HEK293T (cell line): ENCODE results near the gene HTR2A.

ENCODE experiments used
- ARNT ChIP-seq: fragments of 450-650 bp; IDR thresholded peaks from 2 replicates; pipeline ENCODE4 v1.6.1; 2017; ENCODE audit warnings: mild to moderate bottlenecking
- BHLHE40 ChIP-seq: fragments of 450-650 bp; IDR thresholded peaks from 2 replicates; pipeline ENCODE4 v1.6.1; 2016; ENCODE audit warnings: mild to moderate bottlenecking, moderate library complexity, borderline replicate concordance
- ELF4 ChIP-seq: fragments of 450-650 bp; IDR thresholded peaks from 2 replicates; pipeline ENCODE4 v1.6.1; 2017; ENCODE audit warnings: antibody characterized with exemption
- FOXA1 ChIP-seq: fragments of 450-650 bp; IDR thresholded peaks from 2 replicates; pipeline ENCODE4 v1.6.1; 2016; ENCODE audit warnings: mild to moderate bottlenecking
- FOXK2 ChIP-seq: fragments of 450-650 bp; IDR thresholded peaks from 2 replicates; pipeline ENCODE4 v1.6.1; 2016; ENCODE audit warnings: mild to moderate bottlenecking
- FOXM1 ChIP-seq: fragments of 450-650 bp; IDR thresholded peaks from 2 replicates; pipeline ENCODE4 v1.6.1; 2017; ENCODE audit warnings: mild to moderate bottlenecking, borderline replicate concordance
- LEF1 ChIP-seq: fragments of 450-650 bp; IDR thresholded peaks from 2 replicates; pipeline ENCODE4 v1.6.1; 2017; ENCODE audit warnings: mild to moderate bottlenecking, borderline replicate concordance
- SP1 ChIP-seq: fragments of 450-650 bp; IDR thresholded peaks from 2 replicates; pipeline ENCODE4 v1.6.1; 2017
- SUZ12 ChIP-seq: fragments of 450-650 bp; IDR thresholded peaks from 2 replicates; pipeline ENCODE4 v1.6.1; 2016; ENCODE audit warnings: mild to moderate bottlenecking
- TARDBP ChIP-seq: fragments of 450-650 bp; IDR thresholded peaks from 2 replicates; pipeline ENCODE4 v1.6.1; 2016
- ZNF384 ChIP-seq: fragments of 450-650 bp; IDR thresholded peaks from 2 replicates; pipeline ENCODE4 v1.6.1; 2016

GRCh38 chr13:46844431-46844830 lies 52.4 kb downstream of the HTR2A start:
- TF ChIP-seq BHLHE40, result no peak
- TF ChIP-seq ZNF384, result no peak
- no peak for TF ChIP-seq FOXK2
- no peak for TF ChIP-seq FOXM1
- no peak for TF ChIP-seq TARDBP
- TF ChIP-seq SP1, result no peak
- TF ChIP-seq FOXA1, result no peak
- TF ChIP-seq SUZ12, result no peak
- TF ChIP-seq ARNT, result no peak
- TF ChIP-seq ELF4, result no peak
- no peak for TF ChIP-seq LEF1
